ENCODE measurements around the gene MBNL1.

Gene MBNL1, protein sequence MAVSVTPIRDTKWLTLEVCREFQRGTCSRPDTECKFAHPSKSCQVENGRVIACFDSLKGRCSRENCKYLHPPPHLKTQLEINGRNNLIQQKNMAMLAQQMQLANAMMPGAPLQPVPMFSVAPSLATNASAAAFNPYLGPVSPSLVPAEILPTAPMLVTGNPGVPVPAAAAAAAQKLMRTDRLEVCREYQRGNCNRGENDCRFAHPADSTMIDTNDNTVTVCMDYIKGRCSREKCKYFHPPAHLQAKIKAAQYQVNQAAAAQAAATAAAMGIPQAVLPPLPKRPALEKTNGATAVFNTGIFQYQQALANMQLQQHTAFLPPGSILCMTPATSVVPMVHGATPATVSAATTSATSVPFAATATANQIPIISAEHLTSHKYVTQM

DNA sequence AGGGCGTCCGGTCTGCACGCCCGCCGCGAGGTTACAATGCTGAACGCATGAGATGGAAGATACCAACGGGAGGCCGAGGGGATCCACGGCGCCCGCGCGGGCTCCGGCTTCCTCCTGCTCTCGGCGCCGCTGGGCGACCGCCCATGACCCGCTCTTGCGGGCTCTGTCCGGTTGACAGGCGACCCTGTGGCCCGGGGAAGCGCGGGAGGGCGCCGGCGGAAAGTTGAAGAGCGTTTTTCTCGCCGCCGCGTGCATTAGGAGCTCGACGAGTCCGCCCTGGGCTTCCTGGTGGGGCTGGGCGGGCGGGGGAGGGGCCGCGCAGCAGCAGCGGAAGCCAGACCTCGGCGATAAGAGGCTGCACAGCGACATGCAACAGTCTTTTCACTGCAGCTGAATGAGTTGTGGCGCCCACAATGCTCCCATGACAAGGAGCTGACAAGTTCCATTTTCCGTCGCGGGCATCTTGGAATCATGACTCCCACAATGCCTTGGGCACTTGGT lies at the start of gene MBNL1:
Gene MBNL1, plus strand, starts transcription at position 375 of the 501 bp plus-strand sequence. CDS start 31,265 bp downstream, outside the sequence.
- Histone ChIP-seq H3K4me3 (ENCODE audit: low read length) (peak within 1 kb of the TSS; percentile 89), H3K27me3 (ENCODE audit: control insufficient read depth, insufficient read depth, low read length) (no peaks in the 10 kb centered on the region), H3K27ac (ENCODE audit: low read depth, low read length) (peak within 1 kb of the TSS; percentile 99), H3K36me3 (ENCODE audit: control insufficient read depth, insufficient read depth, low read length) (no peaks in the 10 kb centered on the region), H3K4me1 (ENCODE audit: control insufficient read depth, insufficient read depth, low read length) (peaks cover 16% of the 10 kb centered on the region), H3K9ac (ENCODE audit: low read length) (peak within 1 kb of the TSS; percentile 93)

DNA sequence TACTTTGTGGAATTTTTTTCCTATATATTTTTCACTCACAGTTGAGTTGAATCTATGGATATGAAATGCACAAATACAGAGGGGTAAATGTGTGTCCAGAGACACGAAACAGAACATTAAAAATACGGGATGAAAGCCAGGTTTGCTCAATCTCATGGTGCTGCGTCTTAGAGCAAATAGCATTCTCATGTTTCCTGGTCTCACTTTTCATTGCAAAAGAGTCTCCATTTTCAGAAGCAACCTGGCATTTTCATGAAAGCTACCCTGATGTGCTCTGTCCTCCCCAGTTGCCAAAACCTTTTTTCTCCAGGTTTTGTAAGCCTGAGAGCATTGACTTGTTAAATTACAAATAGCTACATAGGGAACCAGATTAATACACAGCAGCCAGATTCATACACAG lies 49.5 kb upstream of the MBNL1 start:
- Histone ChIP-seq H3K9ac (ENCODE audit: low read length) (no peak overlapping the region), H3K36me3 (ENCODE audit: control insufficient read depth, insufficient read depth, low read length) (no peaks in the 10 kb centered on the region), H3K27ac (ENCODE audit: low read depth, low read length) (peak overlapping the region; percentile 70), H3K4me1 (ENCODE audit: control insufficient read depth, insufficient read depth, low read length) (peaks cover 18% of the 10 kb centered on the region), H3K4me3 (ENCODE audit: low read length) (no peak overlapping the region), H3K27me3 (ENCODE audit: control insufficient read depth, insufficient read depth, low read length) (no peaks in the 10 kb centered on the region)

DNA sequence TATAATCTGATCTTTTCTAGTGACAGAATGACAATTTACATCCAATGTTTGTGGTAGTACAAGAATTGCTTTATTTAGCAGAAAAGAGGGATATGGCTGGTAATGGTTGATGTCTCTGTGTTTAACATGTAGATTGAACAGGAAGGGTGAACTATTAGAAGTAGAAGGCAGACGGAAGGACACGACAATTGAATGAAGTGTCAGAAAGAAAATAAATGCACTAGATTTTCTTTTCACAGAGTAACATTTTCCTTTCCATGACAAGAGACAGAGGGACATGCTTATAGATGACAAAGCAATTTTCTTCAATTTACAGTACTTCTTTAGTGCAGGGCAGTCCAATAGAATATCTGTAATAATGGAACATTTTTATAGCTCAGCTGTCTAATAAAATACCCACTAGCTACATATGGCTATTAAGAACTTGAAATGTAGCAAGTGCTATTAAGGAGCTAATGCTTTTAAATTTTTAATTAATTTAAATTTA lies 48.9 kb upstream of the MBNL1 start:
- Histone ChIP-seq H3K4me1 (ENCODE audit: control insufficient read depth, insufficient read depth, low read length) (peaks cover 18% of the 10 kb centered on the region), H3K4me3 (ENCODE audit: low read length) (no peak overlapping the region), H3K27ac (ENCODE audit: low read depth, low read length) (peak overlapping the region; percentile 70), H3K9ac (ENCODE audit: low read length) (no peak overlapping the region), H3K27me3 (ENCODE audit: control insufficient read depth, insufficient read depth, low read length) (no peaks in the 10 kb centered on the region), H3K36me3 (ENCODE audit: control insufficient read depth, insufficient read depth, low read length) (no peaks in the 10 kb centered on the region)

DNA sequence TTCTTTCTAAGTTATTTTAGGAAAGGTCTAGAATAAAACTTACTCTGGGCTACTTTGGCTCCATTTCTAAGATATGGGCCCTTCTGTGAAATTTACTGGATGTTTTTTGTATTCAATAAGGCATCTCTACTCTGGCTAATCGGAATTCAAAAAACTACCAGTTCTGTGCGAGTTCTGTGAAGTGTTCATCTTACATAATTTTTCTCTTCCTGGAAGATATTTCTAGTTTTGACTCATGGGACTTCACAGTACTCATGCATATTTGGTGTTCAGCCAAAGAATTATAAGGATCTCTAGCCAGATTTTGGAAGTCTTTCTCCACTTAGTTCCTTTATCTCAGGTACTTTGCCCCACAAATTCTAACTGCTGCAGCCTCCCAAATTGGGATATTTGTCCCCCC lies 46.4 kb upstream of the MBNL1 start:
- no peak overlapping the region for H3K9ac ChIP-seq (ENCODE audit: low read length)
- H3K4me3 ChIP-seq (ENCODE audit: low read length), result no peak overlapping the region
- H3K36me3 ChIP-seq (ENCODE audit: control insufficient read depth, insufficient read depth, low read length), result no peaks in the 10 kb centered on the region
- H3K27me3 ChIP-seq (ENCODE audit: control insufficient read depth, insufficient read depth, low read length), result no peaks in the 10 kb centered on the region
- H3K4me1 ChIP-seq (ENCODE audit: control insufficient read depth, insufficient read depth, low read length), result peaks cover 21% of the 10 kb centered on the region
- peak overlapping the region; percentile 71 for H3K27ac ChIP-seq (ENCODE audit: low read depth, low read length)

DNA sequence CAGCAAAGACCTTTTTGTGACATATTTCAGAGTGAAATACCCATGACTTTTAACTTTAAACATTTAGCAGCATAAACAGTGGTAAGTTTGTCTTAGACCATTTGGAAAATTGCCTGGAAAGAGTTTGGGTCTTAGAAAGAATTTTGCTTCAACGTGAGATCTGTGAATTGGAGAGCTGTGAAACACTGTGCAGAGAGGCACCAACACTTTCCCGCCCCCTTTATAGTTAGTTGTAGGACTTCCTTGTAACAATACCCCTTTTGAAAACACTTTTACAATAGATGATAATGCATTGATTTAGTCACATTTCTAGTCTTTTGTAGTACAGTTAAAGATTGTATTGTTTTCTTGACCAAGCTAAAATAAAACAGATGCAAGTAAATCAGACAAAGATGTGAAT lies 43.5 kb upstream of the MBNL1 start:
- H3K9ac ChIP-seq (ENCODE audit: low read length), result no peak overlapping the region
- no peak overlapping the region for H3K4me3 ChIP-seq (ENCODE audit: low read length)
- H3K4me1 ChIP-seq (ENCODE audit: control insufficient read depth, insufficient read depth, low read length), result peaks cover 13% of the 10 kb centered on the region
- no peak overlapping the region for H3K27ac ChIP-seq (ENCODE audit: low read depth, low read length)
- no peaks in the 10 kb centered on the region for H3K27me3 ChIP-seq (ENCODE audit: control insufficient read depth, insufficient read depth, low read length)
- H3K36me3 ChIP-seq (ENCODE audit: control insufficient read depth, insufficient read depth, low read length), result no peaks in the 10 kb centered on the region

DNA sequence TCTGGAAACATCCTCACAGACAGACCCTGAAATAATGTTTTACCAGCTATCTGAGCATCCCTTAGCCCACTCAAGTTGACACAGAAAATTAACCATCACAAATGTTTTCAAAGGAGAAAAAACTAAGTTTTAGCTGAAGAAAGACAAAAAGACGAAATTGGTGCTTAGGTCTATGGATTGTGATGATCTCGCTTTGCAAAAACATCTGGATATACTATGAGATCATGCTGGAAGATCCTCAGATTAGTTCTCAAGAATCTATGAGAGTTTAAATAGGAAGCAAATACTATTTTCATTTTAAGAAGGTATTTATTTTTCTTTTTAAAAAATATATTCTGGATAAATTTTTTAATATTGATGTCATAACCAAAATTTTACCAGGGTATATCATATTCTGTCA lies 42.6 kb upstream of the MBNL1 start:
- Histone ChIP-seq H3K9ac (ENCODE audit: low read length) (no peak overlapping the region), H3K27ac (ENCODE audit: low read depth, low read length) (no peak overlapping the region), H3K27me3 (ENCODE audit: control insufficient read depth, insufficient read depth, low read length) (no peaks in the 10 kb centered on the region), H3K4me1 (ENCODE audit: control insufficient read depth, insufficient read depth, low read length) (peaks cover 13% of the 10 kb centered on the region), H3K4me3 (ENCODE audit: low read length) (no peak overlapping the region), H3K36me3 (ENCODE audit: control insufficient read depth, insufficient read depth, low read length) (no peaks in the 10 kb centered on the region)

DNA sequence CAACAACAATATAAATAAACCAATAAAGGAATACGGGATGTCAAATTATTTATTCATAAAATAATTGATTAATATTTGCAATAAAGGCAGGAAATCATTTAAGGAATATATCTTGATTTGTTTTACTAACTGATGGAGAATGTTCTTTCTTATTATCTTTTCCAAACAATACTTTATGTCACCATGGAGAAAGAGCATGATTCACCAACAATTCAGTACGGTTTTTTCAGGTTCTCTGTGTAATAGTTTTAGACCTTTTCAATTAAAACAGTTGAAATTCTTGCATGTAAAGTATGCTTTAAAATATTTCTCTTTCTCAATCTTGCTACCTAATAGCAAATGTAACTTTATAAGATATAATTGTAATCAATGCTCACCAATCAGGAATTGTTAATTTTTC lies 41.7 kb upstream of the MBNL1 start:
- Histone ChIP-seq H3K4me3 (ENCODE audit: low read length) (no peak overlapping the region), H3K36me3 (ENCODE audit: control insufficient read depth, insufficient read depth, low read length) (no peaks in the 10 kb centered on the region), H3K4me1 (ENCODE audit: control insufficient read depth, insufficient read depth, low read length) (peaks cover 8% of the 10 kb centered on the region), H3K27me3 (ENCODE audit: control insufficient read depth, insufficient read depth, low read length) (no peaks in the 10 kb centered on the region), H3K9ac (ENCODE audit: low read length) (no peak overlapping the region), H3K27ac (ENCODE audit: low read depth, low read length) (no peak overlapping the region)

DNA sequence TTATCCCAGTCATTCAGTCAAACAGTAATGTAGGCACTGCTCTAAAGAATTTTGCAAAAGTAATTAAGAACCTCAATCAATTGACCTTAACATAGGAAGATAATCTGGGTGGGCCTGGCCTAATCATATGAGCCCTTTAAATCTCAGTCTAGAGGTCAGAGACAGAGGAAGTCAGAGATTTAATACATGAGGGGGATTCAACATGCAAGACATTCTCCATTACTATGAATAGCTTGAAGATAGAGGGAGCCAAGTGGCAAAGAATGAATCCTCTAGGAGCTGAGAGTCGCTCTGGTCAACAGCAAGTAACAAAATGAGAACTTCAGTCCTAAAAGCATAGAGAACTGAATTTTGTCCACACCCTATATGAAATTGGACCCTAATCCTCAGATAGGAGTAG lies 39.0 kb upstream of the MBNL1 start:
- H3K36me3 ChIP-seq (ENCODE audit: control insufficient read depth, insufficient read depth, low read length), result no peaks in the 10 kb centered on the region
- H3K4me1 ChIP-seq (ENCODE audit: control insufficient read depth, insufficient read depth, low read length), result peaks cover 3% of the 10 kb centered on the region
- no peak overlapping the region for H3K4me3 ChIP-seq (ENCODE audit: low read length)
- H3K27me3 ChIP-seq (ENCODE audit: control insufficient read depth, insufficient read depth, low read length), result no peaks in the 10 kb centered on the region
- H3K9ac ChIP-seq (ENCODE audit: low read length), result no peak overlapping the region
- no peak overlapping the region for H3K27ac ChIP-seq (ENCODE audit: low read depth, low read length)

DNA sequence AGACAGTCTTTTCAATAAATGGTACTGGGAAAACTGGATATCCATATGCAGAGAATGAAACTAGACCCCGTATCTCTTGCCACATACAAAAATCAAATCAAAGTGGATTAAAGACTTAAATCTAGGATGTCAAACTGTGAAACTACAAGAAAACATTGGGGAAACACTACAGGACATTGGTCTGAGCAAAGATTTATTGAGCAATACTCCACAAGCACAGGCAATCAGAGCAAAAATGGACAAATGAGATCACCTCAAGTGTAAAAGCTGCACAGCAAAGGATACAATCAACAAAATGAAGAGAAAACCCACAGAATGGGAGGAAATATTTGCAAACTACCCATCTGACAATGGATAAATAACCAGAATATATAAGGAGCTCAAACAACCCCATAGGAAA lies 38.4 kb upstream of the MBNL1 start:
- Histone ChIP-seq H3K27me3 (ENCODE audit: control insufficient read depth, insufficient read depth, low read length) (no peaks in the 10 kb centered on the region), H3K36me3 (ENCODE audit: control insufficient read depth, insufficient read depth, low read length) (no peaks in the 10 kb centered on the region), H3K4me3 (ENCODE audit: low read length) (no peak overlapping the region), H3K27ac (ENCODE audit: low read depth, low read length) (no peak overlapping the region), H3K9ac (ENCODE audit: low read length) (no peak overlapping the region), H3K4me1 (ENCODE audit: control insufficient read depth, insufficient read depth, low read length) (peaks cover 2% of the 10 kb centered on the region)

DNA sequence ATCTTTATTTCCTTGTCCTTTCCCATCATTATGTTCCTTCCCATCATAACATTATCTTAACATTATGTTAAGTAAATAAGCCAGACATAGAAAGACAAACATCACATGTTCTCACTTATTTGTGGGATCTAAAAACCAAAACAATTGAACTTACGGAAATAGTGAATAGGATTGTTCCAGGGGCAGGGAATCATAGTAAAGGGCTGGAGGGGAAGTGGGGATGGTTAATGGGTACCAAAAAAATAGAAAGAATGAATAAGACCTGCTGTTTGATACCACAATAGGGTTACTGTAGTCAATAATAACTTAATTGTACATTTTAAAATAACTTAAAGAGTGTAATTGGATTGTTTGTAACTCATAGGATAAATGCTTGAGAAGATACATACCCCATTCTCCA lies 36.7 kb upstream of the MBNL1 start:
- Histone ChIP-seq H3K9ac (ENCODE audit: low read length) (no peak overlapping the region), H3K27me3 (ENCODE audit: control insufficient read depth, insufficient read depth, low read length) (no peaks in the 10 kb centered on the region), H3K4me1 (ENCODE audit: control insufficient read depth, insufficient read depth, low read length) (no peaks in the 10 kb centered on the region), H3K36me3 (ENCODE audit: control insufficient read depth, insufficient read depth, low read length) (no peaks in the 10 kb centered on the region), H3K4me3 (ENCODE audit: low read length) (no peak overlapping the region), H3K27ac (ENCODE audit: low read depth, low read length) (no peak overlapping the region)

DNA sequence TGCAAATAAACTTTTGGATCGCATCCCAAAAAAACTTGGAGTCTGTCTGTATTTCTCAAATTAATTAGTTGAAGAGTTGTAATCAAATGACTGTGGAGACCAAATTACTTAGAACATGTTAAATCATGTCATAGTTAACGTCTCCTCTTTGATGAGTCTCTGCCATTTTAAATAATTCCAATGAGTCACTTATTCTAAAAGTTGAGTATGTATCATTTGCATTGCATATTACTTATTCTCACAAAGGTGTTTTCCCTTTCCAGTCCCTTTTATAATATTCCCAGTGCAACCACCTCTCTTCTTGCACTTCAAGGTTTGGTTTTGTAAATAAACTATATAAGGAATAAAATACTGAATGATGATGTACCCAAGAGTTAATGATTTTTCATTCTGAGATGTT lies 36.0 kb upstream of the MBNL1 start:
- H3K4me3 ChIP-seq (ENCODE audit: low read length), result no peak overlapping the region
- H3K27ac ChIP-seq (ENCODE audit: low read depth, low read length), result no peak overlapping the region
- H3K9ac ChIP-seq (ENCODE audit: low read length), result no peak overlapping the region
- H3K27me3 ChIP-seq (ENCODE audit: control insufficient read depth, insufficient read depth, low read length), result no peaks in the 10 kb centered on the region
- H3K36me3 ChIP-seq (ENCODE audit: control insufficient read depth, insufficient read depth, low read length), result no peaks in the 10 kb centered on the region
- no peaks in the 10 kb centered on the region for H3K4me1 ChIP-seq (ENCODE audit: control insufficient read depth, insufficient read depth, low read length)

DNA sequence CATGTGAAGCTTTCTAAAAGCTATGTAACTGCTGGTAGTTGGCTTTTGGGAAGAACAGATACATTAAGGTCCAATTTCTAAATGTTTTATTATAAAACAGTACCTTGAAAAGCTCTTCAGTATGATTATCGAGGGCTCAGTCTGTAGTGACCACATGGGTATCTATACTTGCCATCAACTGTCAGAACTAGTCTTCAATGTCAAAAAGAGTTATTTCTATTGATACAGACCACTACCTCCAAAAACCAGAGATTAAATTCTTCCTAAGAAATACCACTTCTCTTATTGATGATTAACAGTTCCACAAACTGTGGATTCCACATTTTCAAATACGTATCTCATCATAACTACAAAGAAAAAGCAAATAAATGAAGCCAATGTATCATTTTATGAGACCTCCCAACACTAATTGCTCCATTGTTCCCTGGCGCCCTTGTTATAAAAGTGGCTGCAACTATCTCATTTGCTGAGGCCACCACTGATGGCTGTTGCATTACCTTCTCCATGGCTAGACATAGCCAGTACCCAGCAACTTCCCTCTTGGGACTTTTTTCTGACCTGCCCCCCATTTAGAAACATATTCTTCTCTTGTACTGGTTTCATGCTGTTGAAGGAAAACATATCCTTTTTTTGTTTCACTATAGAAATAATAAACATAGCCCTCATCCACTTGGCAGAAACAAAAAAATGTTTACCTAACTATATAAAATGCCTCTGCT lies 33.9 kb upstream of the MBNL1 start:
- Histone ChIP-seq H3K4me3 (ENCODE audit: low read length) (no peak overlapping the region), H3K4me1 (ENCODE audit: control insufficient read depth, insufficient read depth, low read length) (no peaks in the 10 kb centered on the region), H3K9ac (ENCODE audit: low read length) (no peak overlapping the region), H3K36me3 (ENCODE audit: control insufficient read depth, insufficient read depth, low read length) (no peaks in the 10 kb centered on the region), H3K27me3 (ENCODE audit: control insufficient read depth, insufficient read depth, low read length) (no peaks in the 10 kb centered on the region), H3K27ac (ENCODE audit: low read depth, low read length) (no peak overlapping the region)
